ENCODE measurements around the gene MRGPRD. TPM values are rescaled to one million over a fixed set of nuclear protein-coding genes. Genes with fewer than 3 reads are reported as not detected.

MRGPRD gene
- total and polyA plus RNA-seq, 2 of the 13 experiments (the other 11 are each of a cell fraction or from before 2014, with no cell fraction given), result not detected

DNA sequence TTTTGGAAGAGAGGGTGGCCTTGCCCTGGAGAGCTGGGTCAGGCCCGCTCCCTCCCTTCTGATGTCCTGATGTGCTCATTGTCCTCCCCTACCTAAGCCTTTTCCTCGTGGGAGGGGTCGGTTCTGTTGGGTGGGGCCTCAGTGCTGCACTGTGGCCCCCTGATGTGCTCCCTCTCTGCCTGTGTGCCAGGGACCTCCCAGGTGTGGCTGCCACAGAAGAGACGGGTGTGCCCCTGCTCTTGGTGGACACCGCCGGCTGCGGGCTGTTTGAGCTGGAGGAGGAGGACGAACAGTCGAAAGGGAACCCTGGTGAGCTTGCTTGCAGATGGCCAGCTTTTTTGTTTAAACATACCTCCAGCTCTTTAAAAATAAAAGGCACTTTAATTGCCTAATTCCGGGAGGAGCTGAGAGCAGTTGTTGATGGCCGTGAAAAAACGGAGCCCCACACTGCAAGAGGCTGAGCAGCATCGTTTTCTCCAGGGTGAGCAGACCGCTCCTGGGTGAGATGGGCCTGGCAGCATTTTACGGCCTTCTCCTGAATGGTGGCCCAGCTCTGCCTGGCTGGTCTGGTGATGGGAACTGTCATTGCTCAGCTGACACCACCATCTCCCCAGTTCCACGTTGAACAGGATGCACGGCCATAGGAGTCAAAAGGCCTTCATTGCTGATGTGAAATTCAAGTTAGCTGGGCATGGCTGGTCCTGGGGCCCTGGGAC, 47.0 kb downstream of the MRGPRD start:
- DNase-seq (ENCODE audit: low spot score) (no peak), ATAC-seq (no peak), FAIRE-seq (no peak)
- Histone ChIP-seq H3K4me2 (ENCODE audit: low read depth, low read length) (no peak overlapping the region), H3K36me3 (replicated peaks in 1 of 2; ENCODE audit: control insufficient read depth in 1 of 2, insufficient read depth in 2 of 2, low read length in 2 of 2) (peaks cover 28 to 59% of the 10 kb centered on the region in 2 experiments; a peak in 4 of 5 replicates), H3K27ac (ENCODE audit: extremely low read length, insufficient read depth, low read length) (no peak overlapping the region), H3K79me2 (ENCODE audit: insufficient read depth, low read length) (no peaks in the 10 kb centered on the region), H3K9ac (ENCODE audit: insufficient read depth, low read depth, low read length) (no peak overlapping the region), H3K4me3 (replicated peaks in 1 of 3; ENCODE audit: insufficient read depth in 1 of 3, low read depth in 2 of 3, low read length in 3 of 3) (no peak overlapping the region), H3K27me3 (ENCODE audit: control insufficient read depth in 1 of 2, insufficient read depth in 2 of 2, low read length in 2 of 2) (no peaks in the 10 kb centered on the region; a peak in 1 of 5 replicates), H3K4me1 (ENCODE audit: insufficient read depth, low read length) (no peaks in the 10 kb centered on the region), H3K9me3 (ENCODE audit: low read length) (no peaks in the 10 kb centered on the region), H4K20me1 (ENCODE audit: insufficient read depth, low read length) (no peaks in the 10 kb centered on the region), H2AFZ (ENCODE audit: low read length) (no peak overlapping the region)
- BruUV-seq (replicated peaks), result no TSS peak
- WGBS (ENCODE audit: low lambda C conversion rate), result 97% methylated on average over 8 of the region's 17 CpGs
- in situ Hi-C loops (cut with HindIII; ENCODE audit: extremely low pct_ligation_motif_present, low pct_unique_long_range_greater_than_20kb), result no loop called here
- intact Hi-C loops (cut with micrococcal nuclease; ENCODE audit: unreplicated experiment), result no loop called here
- no peak for TF ChIP-seq BCL3 (CRISPR knock-in tag; IDR thresholded peaks at IDR 0.05)
- no peak for TF ChIP-seq MAFG (CRISPR knock-in tag; IDR thresholded peaks at IDR 0.05)
- TF ChIP-seq, protein P1, sequence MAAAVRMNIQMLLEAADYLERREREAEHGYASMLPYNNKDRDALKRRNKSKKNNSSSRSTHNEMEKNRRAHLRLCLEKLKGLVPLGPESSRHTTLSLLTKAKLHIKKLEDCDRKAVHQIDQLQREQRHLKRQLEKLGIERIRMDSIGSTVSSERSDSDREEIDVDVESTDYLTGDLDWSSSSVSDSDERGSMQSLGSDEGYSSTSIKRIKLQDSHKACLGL (CRISPR knock-in tag; IDR thresholded peaks at IDR 0.05), result no peak
- no peak for TF ChIP-seq PAF1 (CRISPR knock-in tag; IDR thresholded peaks at IDR 0.05)
- ChIA-PET CTCF (ENCODE audit: low intra/inter-chr PET ratio, low total read pairs) (no interaction called here), POLR2A (no interaction called here)

- WGBS (ENCODE audit: low lambda C conversion rate), result 96% methylated on average over 18 of the region's 24 CpGs
- ChIA-PET POLR2A (no interaction called here), CTCF (ENCODE audit: low intra/inter-chr PET ratio, low total read pairs) (no interaction called here)
- FAIRE-seq (no peak), DNase-seq (ENCODE audit: low spot score) (no peak), ATAC-seq (no peak)
- BruUV-seq (replicated peaks), result no TSS peak
- H3K9me3 ChIP-seq (ENCODE audit: low read length), result no peaks in the 10 kb centered on the region
- no peak overlapping the region for H3K4me2 ChIP-seq (ENCODE audit: low read depth, low read length)
- intact Hi-C loops (cut with micrococcal nuclease; ENCODE audit: unreplicated experiment), result no loop called here
- H2AFZ ChIP-seq (ENCODE audit: low read length), result no peak overlapping the region
- H4K20me1 ChIP-seq (ENCODE audit: insufficient read depth, low read length), result no peaks in the 10 kb centered on the region
- no peaks in the 10 kb centered on the region for H3K4me1 ChIP-seq (ENCODE audit: insufficient read depth, low read length)
- TF ChIP-seq HOXD1 (CRISPR knock-in tag; IDR thresholded peaks at IDR 0.05) (no peak), NCOR1 (IDR thresholded peaks at IDR 0.05; ENCODE audit: borderline replicate concordance, low read length) (no peak)
- no peaks in the 10 kb centered on the region; a peak in 1 of 5 replicates for H3K27me3 ChIP-seq (ENCODE audit: control insufficient read depth in 1 of 2, insufficient read depth in 2 of 2, low read length in 2 of 2)
- H3K36me3 ChIP-seq (replicated peaks in 1 of 2; ENCODE audit: control insufficient read depth in 1 of 2, insufficient read depth in 2 of 2, low read length in 2 of 2), result peaks cover 27 to 62% of the 10 kb centered on the region in 2 experiments; a peak in 4 of 5 replicates
- H3K4me3 ChIP-seq (replicated peaks in 1 of 3; ENCODE audit: insufficient read depth in 1 of 3, low read depth in 2 of 3, low read length in 3 of 3), result no peak overlapping the region
- no peak overlapping the region for H3K27ac ChIP-seq (ENCODE audit: extremely low read length, insufficient read depth, low read length)
- in situ Hi-C loops (cut with HindIII; ENCODE audit: extremely low pct_ligation_motif_present, low pct_unique_long_range_greater_than_20kb), result no loop called here
- H3K79me2 ChIP-seq (ENCODE audit: insufficient read depth, low read length), result no peaks in the 10 kb centered on the region
- no peak overlapping the region for H3K9ac ChIP-seq (ENCODE audit: insufficient read depth, low read depth, low read length)
These were observed 47.7 kb downstream of the MRGPRD start for GRCh38 chr11:68932933-68933577.

Measured in HepG2 (cell line).